Right cardiac atrium (tissue), 5 donors: ENCODE measurements around the gene MAML2. TPM values are rescaled to one million over a fixed set of nuclear protein-coding genes. Genes with fewer than 3 reads are reported as not detected.
"Not testable (repeated sequence)": the region's sequence is repeated elsewhere in the genome, so short reads cannot be mapped to it uniquely, and the experiment has no call there.

ENCODE experiments used
- ATAC-seq, 2 donors: fragments of 200-7000 bp; cut with Tn5 transposase; one replicate each; pipeline versions ENCODE4 v1.8.0 to v1.9.1; 2020; ENCODE audit warnings: moderate library complexity in 2 of 2, mild to moderate bottlenecking in 1 of 2
- DNase-seq, 3 donors: peaks; one replicate each; pipeline ENCODE4 v3.0.0-alpha.2; 2020
- H3K27ac ChIP-seq: one replicate; pipeline ENCODE4 v1.5.1; 2013; ENCODE audit warnings: mild to moderate bottlenecking, low read length, control low read depth, moderate library complexity
- H3K27me3 ChIP-seq: one replicate; pipeline ENCODE4 v1.6.1; 2013; ENCODE audit not compliant: control insufficient read depth, insufficient read depth
- H3K4me1 ChIP-seq: one replicate; pipeline ENCODE4 v1.6.1; 2013; ENCODE audit warnings: low read length; ENCODE audit not compliant: control insufficient read depth, insufficient read depth
- H3K4me3 ChIP-seq: one replicate; pipeline ENCODE4 v1.5.1; 2013; ENCODE audit warnings: low read length, control low read depth
- H3K9me3 ChIP-seq: one replicate; pipeline ENCODE4 v1.6.1; 2013; ENCODE audit warnings: low read length; ENCODE audit not compliant: control insufficient read depth
- WGBS: extraction: QIAGEN DNeasy Blood & Tissue Kit; methylation state at CpG from one replicate; pipeline ENCODE4 v1.1.7; 2013; 5-methylcytosine and 5-hydroxymethylcytosine counted together
- intact Hi-C, 4 donors: fragments of 100-400 bp; cut with DNase I; formaldehyde crosslinking; loops; one replicate each; pipeline versions ENCODE4 v1.11.0 to v1.14.0; 2022 to 2023
- polyA plus RNA-seq: library from polyadenylated mRNA; stranded (reverse); fragments of 200-250 nt; gene quantifications from one replicate; pipeline ENCODE4 v1.2.3, GENCODE V29; 2013
- total RNA-seq, 4 donors: library from RNA; stranded (reverse); fragmentation: NEBNext Ultra II Directional; extraction: Animal tissue kit (Norgen Biotek cat#: 25700); gene quantifications; one replicate each; pipeline ENCODE4 v1.2.1, GENCODE V29; 2021
- donor health status: healthy with polysubstance abuse.
- donor health status: DM: no; HTN: yes; CAD: no.
- donor health status: DM: no; HTN: no; CAD: no.
- donor health status: DM: no; HTN: yes; CAD: no; lungs with severe emphysema.
- donor health status: DM: yes; HTN: yes; CAD: no.

The MAML2 gene
- total and polyA plus RNA-seq, 5 donors, result 2.7 to 9.9 (median 7.4) TPM

DNA sequence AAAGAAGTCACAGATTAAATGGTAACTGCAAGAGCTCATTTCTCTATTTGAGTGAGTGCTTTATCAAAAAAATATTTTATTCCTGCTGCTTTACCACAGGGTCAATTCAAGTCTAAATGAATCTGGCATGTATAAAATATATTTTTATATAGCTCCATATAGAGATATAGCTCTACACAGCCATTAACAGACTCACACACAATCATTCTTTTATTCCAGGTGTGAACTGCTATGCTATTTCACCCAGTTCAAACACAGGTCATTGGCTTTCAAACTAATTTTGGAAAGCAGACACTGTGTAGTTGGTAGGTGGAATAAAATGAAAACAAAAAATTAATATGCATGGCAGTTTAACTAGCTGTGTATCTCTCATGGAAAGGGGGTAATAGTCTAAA, 63.1 kb downstream of the MAML2 start:
- ATAC-seq (no peak), DNase-seq (no peak)
- peaks cover 2% of the 10 kb centered on the region for H3K4me1 ChIP-seq
- H3K9me3 ChIP-seq, result no peaks in the 10 kb centered on the region
- intact Hi-C loops, result no loop called here
- no peak overlapping the region for H3K4me3 ChIP-seq
- no peak overlapping the region for H3K27ac ChIP-seq
- H3K27me3 ChIP-seq, result no peaks in the 10 kb centered on the region

DNA sequence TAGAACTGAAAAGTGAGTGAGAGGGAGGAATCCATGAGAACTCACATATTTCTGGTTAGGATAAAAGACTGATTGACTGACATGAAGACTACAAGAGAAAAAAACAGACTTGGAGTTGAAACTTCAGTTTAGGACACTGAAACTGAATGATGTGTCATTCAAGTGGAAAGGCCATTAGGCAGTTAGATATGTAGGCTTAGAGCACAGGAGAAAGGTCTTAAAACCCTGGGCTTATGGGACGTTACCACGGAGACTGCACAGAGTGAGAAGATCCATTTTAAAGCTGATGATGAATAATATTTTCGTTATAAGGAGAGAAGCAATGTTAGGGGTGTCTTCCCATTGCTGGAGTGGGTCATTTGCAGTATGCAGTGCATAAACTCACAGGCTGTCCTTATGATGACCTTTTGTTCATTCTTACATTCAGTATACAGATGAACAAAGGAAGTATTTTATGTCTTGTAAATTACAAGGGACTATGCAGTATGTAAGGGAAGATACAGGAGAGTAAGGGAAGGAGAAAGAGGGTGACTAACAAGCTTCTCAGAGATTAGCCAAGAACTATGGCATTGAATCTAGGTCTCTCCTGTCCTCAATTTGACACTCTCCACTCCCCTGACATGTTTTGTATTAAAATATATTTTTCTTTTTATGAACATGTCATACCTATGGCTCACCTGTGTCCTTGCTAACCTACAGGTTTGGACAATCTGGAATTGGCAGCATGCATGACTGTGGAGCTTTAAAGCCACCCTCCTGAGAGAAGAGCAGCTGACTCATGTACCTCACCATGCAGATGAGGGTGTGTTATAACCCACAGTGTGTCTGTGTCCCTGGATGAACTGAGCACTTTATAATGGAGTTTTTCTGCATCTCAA, 63.7 kb downstream of the MAML2 start:
- intact Hi-C loops, result no loop called here
- Histone ChIP-seq H3K9me3 (no peaks in the 10 kb centered on the region), H3K27me3 (no peaks in the 10 kb centered on the region), H3K4me3 (no peak overlapping the region), H3K27ac (no peak overlapping the region), H3K4me1 (peaks cover 2% of the 10 kb centered on the region)
- WGBS, result 89% methylated on average over 3 of the region's 3 CpGs
- no peak for DNase-seq
- peak in 1 of 2 donors; percentile 53 for ATAC-seq

DNA sequence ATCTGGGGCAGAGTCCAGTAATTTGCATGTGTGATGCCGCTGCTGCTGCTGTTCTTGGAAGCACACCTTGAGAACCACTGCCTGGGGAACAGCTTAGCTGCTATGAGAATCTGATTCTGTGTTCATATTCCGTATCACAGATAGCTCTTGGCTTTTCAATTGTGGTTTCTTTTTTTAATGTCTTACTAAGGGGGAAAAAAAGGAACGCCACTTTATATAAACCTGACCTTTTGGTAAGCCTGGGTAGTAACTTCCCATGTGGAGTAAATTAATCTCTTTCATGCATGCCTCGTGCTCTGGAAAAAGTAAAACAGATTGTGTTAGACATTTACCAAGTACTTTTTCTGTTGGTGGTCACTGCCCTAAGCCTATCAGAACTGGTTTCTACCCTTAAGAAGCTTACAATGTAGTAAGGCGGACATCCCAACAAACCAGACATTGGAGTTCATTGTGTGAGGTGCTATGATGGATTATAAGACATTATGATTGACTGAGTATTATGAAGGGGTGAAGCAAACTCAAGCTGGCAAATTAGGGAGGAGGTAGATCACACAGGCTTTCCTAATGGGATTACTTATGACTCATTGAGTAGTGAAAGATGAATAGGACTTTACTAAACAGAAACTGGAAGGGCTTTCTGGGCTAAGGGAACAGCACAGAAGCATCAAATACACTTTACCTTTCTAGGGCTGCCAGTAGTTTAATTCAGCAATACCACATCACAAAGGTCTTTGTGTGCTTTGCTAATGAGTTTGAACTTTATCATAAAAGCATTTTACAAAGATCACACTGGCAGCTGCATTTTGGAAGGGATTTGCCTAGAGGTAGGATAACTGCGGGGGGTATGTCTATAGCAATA, 64.7 kb downstream of the MAML2 start:
- WGBS, result 78% methylated on average over 6 of the region's 6 CpGs
- intact Hi-C loops, result no loop called here
- H3K27ac ChIP-seq, result no peak overlapping the region
- H3K4me3 ChIP-seq, result no peak overlapping the region
- no peaks in the 10 kb centered on the region for H3K27me3 ChIP-seq
- H3K4me1 ChIP-seq, result peaks cover 2% of the 10 kb centered on the region
- ATAC-seq (peak in 1 of 2 donors; percentile 11), DNase-seq (no peak)
- H3K9me3 ChIP-seq, result no peaks in the 10 kb centered on the region

DNA sequence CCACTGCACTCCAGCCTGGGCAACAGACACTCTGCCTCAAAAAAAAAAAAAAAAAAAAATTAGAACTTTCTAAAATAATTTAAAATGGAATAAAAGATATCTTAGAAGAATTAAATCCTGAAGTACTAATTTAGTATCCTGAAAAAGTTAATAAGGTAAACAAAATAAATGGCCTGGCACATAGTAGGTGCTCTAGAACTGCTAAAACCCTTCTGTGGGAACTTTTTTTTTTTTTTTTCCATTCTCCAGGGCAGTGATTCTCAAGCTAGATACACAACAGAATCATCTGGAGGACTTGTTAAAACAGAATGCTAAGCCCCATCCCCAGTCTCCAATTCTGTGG, 65.3 kb downstream of the MAML2 start:
- intact Hi-C loops, result no loop called here
- no peaks in the 10 kb centered on the region for H3K27me3 ChIP-seq
- no peak overlapping the region for H3K4me3 ChIP-seq
- ATAC-seq (no peak), DNase-seq (no peak)
- no peak overlapping the region for H3K27ac ChIP-seq
- H3K4me1 ChIP-seq, result peaks cover 2% of the 10 kb centered on the region
- H3K9me3 ChIP-seq, result no peaks in the 10 kb centered on the region

DNA sequence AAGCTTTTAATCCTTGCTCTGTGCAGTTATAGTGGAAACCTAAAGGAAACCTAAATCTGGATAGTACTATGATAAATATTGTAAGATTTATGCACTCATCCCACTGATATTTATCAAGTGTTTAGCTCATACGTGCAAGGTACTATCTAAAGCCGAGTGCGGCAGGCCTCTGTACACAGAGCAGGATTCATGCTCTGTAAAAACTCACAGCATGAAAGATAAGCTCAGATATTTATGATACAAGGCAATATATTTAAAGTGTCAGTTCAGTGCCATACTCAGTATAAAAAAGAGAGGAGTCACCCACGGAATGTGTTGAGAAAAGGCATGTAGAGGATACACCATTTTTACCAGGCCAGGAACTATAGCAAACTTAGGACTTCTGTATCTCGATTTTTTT, 66.2 kb downstream of the MAML2 start:
- ATAC-seq (no peak), DNase-seq (no peak)
- Histone ChIP-seq H3K27me3 (no peaks in the 10 kb centered on the region), H3K4me1 (peaks cover 2% of the 10 kb centered on the region), H3K27ac (no peak overlapping the region), H3K9me3 (no peaks in the 10 kb centered on the region), H3K4me3 (no peak overlapping the region)
- intact Hi-C loops, result no loop called here
- 84% methylated on average over 5 of the region's 5 CpGs for WGBS

DNA sequence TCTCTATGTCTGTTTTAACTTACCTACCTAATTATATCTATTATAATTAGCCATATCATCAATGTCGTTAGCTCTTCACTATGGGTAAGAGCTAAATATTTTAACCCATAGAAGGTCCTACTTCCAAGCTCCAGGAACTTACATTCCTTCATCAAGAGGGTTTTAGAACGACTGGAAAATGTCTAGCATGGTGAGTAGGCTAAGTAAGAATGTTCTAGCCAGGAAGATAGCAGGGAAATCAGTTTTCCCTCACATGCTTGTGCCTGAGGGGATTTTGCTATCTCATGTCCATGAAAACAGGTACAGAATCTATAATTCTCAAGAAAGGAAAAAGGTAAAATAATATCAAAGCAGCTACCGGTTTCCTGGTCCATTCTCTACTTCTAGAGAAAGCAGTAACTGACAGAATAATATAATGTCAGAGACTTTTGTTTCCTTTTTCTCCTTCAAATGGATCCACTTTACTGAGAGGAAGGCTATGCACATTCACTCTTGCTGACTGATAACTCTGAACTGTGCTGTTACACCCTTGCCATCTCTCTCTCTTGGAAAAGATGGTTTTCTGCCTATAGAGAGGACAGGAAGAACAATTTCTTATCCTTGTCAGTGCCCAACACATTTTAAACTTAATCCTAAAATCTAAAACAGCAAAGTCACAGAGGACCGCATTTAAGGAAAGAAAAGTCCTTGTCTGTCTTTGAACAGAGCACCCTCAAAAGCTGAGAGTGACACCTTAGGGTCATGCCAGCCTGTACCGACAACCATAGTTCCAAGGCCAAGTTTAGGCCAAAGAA, 67.0 kb downstream of the MAML2 start:
- intact Hi-C loops, result no loop called here
- Histone ChIP-seq H3K27ac (no peak overlapping the region), H3K4me1 (peaks cover 2% of the 10 kb centered on the region), H3K4me3 (no peak overlapping the region), H3K9me3 (no peaks in the 10 kb centered on the region), H3K27me3 (no peaks in the 10 kb centered on the region)
- DNase-seq (no peak), ATAC-seq (no peak)
- 67% methylated on average over 5 of the region's 5 CpGs for WGBS

DNA sequence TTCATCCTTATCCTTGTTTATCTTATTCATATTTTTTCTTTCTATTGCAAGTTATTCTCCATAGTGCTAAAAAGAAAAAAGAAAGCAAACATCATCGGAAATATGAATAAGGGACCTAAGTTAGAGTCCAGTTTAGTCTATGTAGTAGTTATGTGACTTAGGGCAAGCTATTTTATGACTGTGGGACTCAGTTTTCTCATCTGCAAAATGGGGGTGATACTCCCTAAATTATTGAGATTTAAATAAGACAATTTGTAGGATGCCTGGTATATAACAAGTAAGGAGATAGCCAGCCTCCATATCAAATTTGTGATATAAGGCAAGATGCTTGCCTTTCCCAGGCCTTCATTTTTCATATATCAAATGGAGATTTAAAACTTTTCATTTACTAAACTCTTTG, 69.5 kb downstream of the MAML2 start:
- Histone ChIP-seq H3K9me3 (no peaks in the 10 kb centered on the region), H3K27me3 (no peaks in the 10 kb centered on the region), H3K27ac (no peak overlapping the region), H3K4me1 (no peaks in the 10 kb centered on the region), H3K4me3 (no peak overlapping the region)
- intact Hi-C loops, result no loop called here
- DNase-seq, result no peak
- no peak for ATAC-seq
- 93% methylated on average over 1 of the region's 1 CpG for WGBS

DNA sequence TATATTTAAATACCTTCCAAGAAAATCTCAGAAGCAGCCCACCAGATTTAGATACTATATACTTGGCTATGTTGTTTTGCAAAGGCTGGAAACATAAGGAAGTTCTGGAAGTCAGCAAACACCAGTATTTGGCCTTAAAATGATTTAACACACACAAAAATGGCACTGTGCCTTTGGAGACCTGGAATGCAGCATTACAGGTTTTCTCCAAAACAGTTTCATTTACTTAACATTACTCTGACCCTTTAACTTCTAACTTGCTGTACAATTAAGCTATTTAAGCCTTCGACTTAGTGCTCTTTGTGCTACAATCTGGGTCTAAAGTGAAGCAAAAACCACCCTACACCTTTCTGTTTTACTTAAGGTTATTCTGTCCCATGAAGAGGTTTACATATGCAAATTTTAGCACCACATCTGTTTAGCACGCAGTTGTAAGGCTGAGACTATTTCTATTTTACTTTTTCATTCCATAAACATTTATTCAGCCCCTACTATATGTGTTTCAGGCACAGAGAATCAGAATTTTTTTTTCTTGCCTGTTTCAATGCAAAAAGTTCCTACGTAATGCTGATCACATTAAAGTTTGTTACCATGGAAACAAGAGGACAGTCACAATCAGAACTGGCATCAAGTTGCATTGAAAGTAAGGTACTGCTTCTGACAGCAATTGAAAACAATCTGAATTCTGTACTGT, 70.3 kb downstream of the MAML2 start:
- Histone ChIP-seq H3K27ac (no peak overlapping the region), H3K4me3 (no peak overlapping the region), H3K27me3 (no peaks in the 10 kb centered on the region), H3K9me3 (no peaks in the 10 kb centered on the region), H3K4me1 (no peaks in the 10 kb centered on the region)
- DNase-seq, result no peak
- intact Hi-C loops, result no loop called here
- WGBS, result 62% methylated on average over 3 of the region's 3 CpGs
- ATAC-seq, result no peak

DNA sequence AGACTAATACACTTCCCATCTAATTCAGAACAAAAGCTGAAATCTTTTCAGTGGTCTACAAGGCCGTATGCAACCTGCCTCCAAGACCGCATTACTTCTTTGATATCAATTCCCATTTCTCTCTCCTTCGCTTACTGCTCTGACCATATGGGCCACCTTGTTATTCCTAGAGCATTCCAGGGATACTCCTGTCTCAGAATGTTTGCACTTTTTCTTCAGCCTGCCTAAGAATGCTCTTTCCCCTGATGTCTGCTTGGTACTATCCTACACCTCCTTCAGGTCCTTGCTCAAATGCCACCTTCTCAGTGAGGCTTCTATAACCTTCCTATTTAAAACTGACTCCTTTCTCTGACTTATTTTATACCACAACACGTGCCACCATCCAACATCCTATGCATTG, 71.2 kb downstream of the MAML2 start:
- DNase-seq (no peak), ATAC-seq (no peak)
- H3K4me1 ChIP-seq, result no peaks in the 10 kb centered on the region
- H3K27ac ChIP-seq, result no peak overlapping the region
- H3K4me3 ChIP-seq, result no peak overlapping the region
- WGBS, result 96% methylated on average over 4 of the region's 4 CpGs
- no peaks in the 10 kb centered on the region for H3K27me3 ChIP-seq
- intact Hi-C loops, result no loop called here
- no peaks in the 10 kb centered on the region for H3K9me3 ChIP-seq

DNA sequence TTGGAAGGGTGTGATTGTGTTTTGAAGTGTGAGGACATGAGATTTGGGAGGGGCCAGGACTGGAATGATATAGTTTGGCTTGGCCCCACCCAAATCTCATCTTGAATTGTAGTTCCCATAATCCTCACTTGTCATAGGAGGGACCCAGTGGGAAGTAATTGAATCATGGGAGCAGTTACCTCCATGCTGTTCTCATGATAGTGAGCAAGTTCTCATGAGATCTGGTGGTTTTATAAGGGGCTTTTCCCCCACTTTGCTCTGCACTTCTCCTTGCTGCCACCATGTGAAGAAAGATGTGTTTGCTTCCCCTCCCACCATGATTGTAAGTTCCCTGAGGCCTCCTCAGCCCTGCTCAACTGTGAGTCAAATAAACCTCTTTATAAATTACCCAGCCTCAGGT, 71.6 kb downstream of the MAML2 start:
- H3K27ac ChIP-seq, H3K4me1 ChIP-seq, intact Hi-C loops, ATAC-seq, DNase-seq, H3K9me3 ChIP-seq, H3K27me3 ChIP-seq, H3K4me3 ChIP-seq: not testable (repeated sequence)
